Neural cell (in vitro differentiated cells): Measurements from ENCODE around the gene AVL9. TPM values are rescaled to one million over a fixed set of nuclear protein-coding genes. Genes with fewer than 3 reads are reported as not detected.
A peak's percentile ranks its signal among the peaks of the same experiment; 100 is the strongest.

Experiments used
- H2AFZ ChIP-seq: fragments of 200-600, 300-800 bp; sonication (generic), shearing (Covaris generic); 2 replicates; pipeline ENCODE4 v1.6.0; 2014; ENCODE audit warnings: low read depth, mild to moderate bottlenecking, antibody characterized with exemption, low read length, moderate library complexity
- H3F3A ChIP-seq: fragments of 200-600 bp; shearing (Covaris generic); 2 replicates; pipeline ENCODE4 v1.6.1; 2016; ENCODE audit warnings: mild to moderate bottlenecking, moderate library complexity, mixed read lengths, antibody characterized with exemption, low read length; ENCODE audit not compliant: insufficient read depth, poor library complexity, severe bottlenecking
- H3K27ac ChIP-seq: fragments of 200-600, 300-800 bp; sonication (generic), shearing (Covaris generic); 2 replicates; pipeline ENCODE4 v1.5.1; 2014; ENCODE audit warnings: mild to moderate bottlenecking, low read length, moderate library complexity
- H3K27me3 ChIP-seq: fragments of 300-800, 200-600 bp; sonication (generic), shearing (Covaris generic); 2 replicates; pipeline ENCODE4 v1.6.0; 2014; ENCODE audit warnings: mild to moderate bottlenecking, low read depth, low read length, moderate library complexity; ENCODE audit not compliant: insufficient read depth
- H3K36me3 ChIP-seq: fragments of 300-800, 200-600 bp; sonication (generic), shearing (Covaris generic); 2 replicates; pipeline ENCODE4 v1.5.1; 2014; ENCODE audit warnings: mild to moderate bottlenecking, antibody characterized with exemption, low read length, moderate library complexity; ENCODE audit not compliant: insufficient read depth
- H3K4me2 ChIP-seq: fragments of 300-800, 200-600 bp; sonication (generic), shearing (Covaris generic); 2 replicates; pipeline ENCODE4 v1.6.0; 2014; ENCODE audit warnings: mild to moderate bottlenecking, low read length
- H3K4me3 ChIP-seq: fragments of 300-800, 200-600 bp; sonication (generic), shearing (Covaris generic); 2 replicates; pipeline ENCODE4 v1.5.1; 2014; ENCODE audit warnings: mild to moderate bottlenecking, low read length, moderate library complexity
- H3K79me2 ChIP-seq: fragments of 200-600 bp; shearing (Covaris generic); replicated peaks from 2 replicates; pipeline ENCODE4 v1.6.0; 2014; ENCODE audit warnings: mild to moderate bottlenecking, low read length, moderate library complexity; ENCODE audit not compliant: insufficient read depth
- H3K9ac ChIP-seq: fragments of 300-800, 200-600 bp; sonication (generic), shearing (Covaris generic); 2 replicates; pipeline ENCODE4 v1.6.1; 2016; ENCODE audit warnings: mild to moderate bottlenecking, low read length, mixed read lengths
- H3K9me2 ChIP-seq: fragments of 200-600 bp; shearing (Covaris generic); 2 replicates; pipeline ENCODE4 v1.6.1; 2016; ENCODE audit warnings: mild to moderate bottlenecking, low read length, mixed read lengths; ENCODE audit not compliant: insufficient read depth
- H3K9me3 ChIP-seq: fragments of 200-600, 300-800 bp; sonication (generic), shearing (Covaris generic); 2 replicates; pipeline ENCODE4 v1.6.1; 2016; ENCODE audit warnings: mild to moderate bottlenecking, mixed run types, low read length, moderate library complexity, mixed read lengths
- H4K20me1 ChIP-seq: fragments of 200-600 bp; shearing (Covaris generic); 2 replicates; pipeline ENCODE4 v1.6.1; 2016; ENCODE audit warnings: mild to moderate bottlenecking, mixed run types; ENCODE audit not compliant: insufficient read depth
- CTCF ChIP-seq: fragments of 450-650 bp; IDR thresholded peaks from 2 replicates; pipeline ENCODE4 v1.5.1; 2014; ENCODE audit warnings: antibody characterized with exemption, mild to moderate bottlenecking, moderate library complexity; ENCODE audit not compliant: poor library complexity, severe bottlenecking
- EP300 ChIP-seq: fragments of 450-650 bp; conservative IDR thresholded peaks from 2 replicates; pipeline ENCODE4 v1.6.1; 2014; ENCODE audit warnings: antibody characterized with exemption, mild to moderate bottlenecking, moderate library complexity; ENCODE audit not compliant: poor library complexity, severe bottlenecking
- EZH2 ChIP-seq: fragments of 200-600, 300-800 bp; shearing (Covaris generic), sonication (generic); IDR thresholded peaks from 2 replicates; pipeline ENCODE4 v1.6.1; 2014; ENCODE audit warnings: antibody characterized with exemption, low read length, borderline replicate concordance, mild to moderate bottlenecking; ENCODE audit not compliant: insufficient read depth, poor library complexity, severe bottlenecking
- MXI1 ChIP-seq: fragments of 450-650 bp; conservative IDR thresholded peaks from 2 replicates; pipeline ENCODE4 v1.6.1; 2014; ENCODE audit warnings: antibody characterized with exemption, mild to moderate bottlenecking; ENCODE audit not compliant: poor library complexity, severe bottlenecking
- POLR2AphosphoS5 ChIP-seq: IDR thresholded peaks from 2 replicates; pipeline ENCODE4 v1.6.1; 2012
- RAD21 ChIP-seq: fragments of 450-650 bp; conservative IDR thresholded peaks from 2 replicates; pipeline ENCODE4 v1.6.1; 2014; ENCODE audit warnings: antibody characterized with exemption, mild to moderate bottlenecking, moderate library complexity
- SMC3 ChIP-seq: fragments of 450-650 bp; conservative IDR thresholded peaks from 2 replicates; pipeline ENCODE4 v1.6.1; 2014; ENCODE audit warnings: antibody characterized with exemption, mild to moderate bottlenecking, moderate library complexity; ENCODE audit not compliant: poor library complexity
- TAF1 ChIP-seq: IDR thresholded peaks from 2 replicates; pipeline ENCODE4 v1.6.1; 2012; ENCODE audit warnings: low read depth
- polyA plus RNA-seq: library from polyadenylated mRNA; depleted of rRNA; stranded (reverse); fragments of >200 nt; gene quantifications from 2 replicates; pipeline ENCODE4 v1.2.3, GENCODE V29; 2014
- TF ChIP-seq, protein P1 (sequence below): IDR thresholded peaks from 2 replicates; pipeline ENCODE4 v1.6.1; 2012; ENCODE audit warnings: borderline replicate concordance

Gene AVL9
- polyA plus RNA-seq, 1 donor from 2014 or later, result 47.2 TPM

- Histone ChIP-seq H3K27me3 (no peaks in the 10 kb centered on the region), H3K4me3 (peak overlapping the region; percentile 91), H3K9me2 (no peaks in the 10 kb centered on the region), H3K9ac (peak overlapping the region; percentile 81), H3K79me2 (peaks cover 12% of the 10 kb centered on the region), H3F3A (no peaks in the 10 kb centered on the region), H2AFZ (peak overlapping the region; percentile 84), H3K36me3 (no peaks in the 10 kb centered on the region), H4K20me1 (no peaks in the 10 kb centered on the region), H3K27ac (peak overlapping the region; percentile 61), H3K4me2 (peak overlapping the region; percentile 87), H3K9me3 (no peaks in the 10 kb centered on the region)
- TF ChIP-seq EP300, result no peak
- no peak for TF ChIP-seq RAD21
- no peak for TF ChIP-seq SMC3
- TF ChIP-seq TAF1, result no peak
- TF ChIP-seq, protein P1, sequence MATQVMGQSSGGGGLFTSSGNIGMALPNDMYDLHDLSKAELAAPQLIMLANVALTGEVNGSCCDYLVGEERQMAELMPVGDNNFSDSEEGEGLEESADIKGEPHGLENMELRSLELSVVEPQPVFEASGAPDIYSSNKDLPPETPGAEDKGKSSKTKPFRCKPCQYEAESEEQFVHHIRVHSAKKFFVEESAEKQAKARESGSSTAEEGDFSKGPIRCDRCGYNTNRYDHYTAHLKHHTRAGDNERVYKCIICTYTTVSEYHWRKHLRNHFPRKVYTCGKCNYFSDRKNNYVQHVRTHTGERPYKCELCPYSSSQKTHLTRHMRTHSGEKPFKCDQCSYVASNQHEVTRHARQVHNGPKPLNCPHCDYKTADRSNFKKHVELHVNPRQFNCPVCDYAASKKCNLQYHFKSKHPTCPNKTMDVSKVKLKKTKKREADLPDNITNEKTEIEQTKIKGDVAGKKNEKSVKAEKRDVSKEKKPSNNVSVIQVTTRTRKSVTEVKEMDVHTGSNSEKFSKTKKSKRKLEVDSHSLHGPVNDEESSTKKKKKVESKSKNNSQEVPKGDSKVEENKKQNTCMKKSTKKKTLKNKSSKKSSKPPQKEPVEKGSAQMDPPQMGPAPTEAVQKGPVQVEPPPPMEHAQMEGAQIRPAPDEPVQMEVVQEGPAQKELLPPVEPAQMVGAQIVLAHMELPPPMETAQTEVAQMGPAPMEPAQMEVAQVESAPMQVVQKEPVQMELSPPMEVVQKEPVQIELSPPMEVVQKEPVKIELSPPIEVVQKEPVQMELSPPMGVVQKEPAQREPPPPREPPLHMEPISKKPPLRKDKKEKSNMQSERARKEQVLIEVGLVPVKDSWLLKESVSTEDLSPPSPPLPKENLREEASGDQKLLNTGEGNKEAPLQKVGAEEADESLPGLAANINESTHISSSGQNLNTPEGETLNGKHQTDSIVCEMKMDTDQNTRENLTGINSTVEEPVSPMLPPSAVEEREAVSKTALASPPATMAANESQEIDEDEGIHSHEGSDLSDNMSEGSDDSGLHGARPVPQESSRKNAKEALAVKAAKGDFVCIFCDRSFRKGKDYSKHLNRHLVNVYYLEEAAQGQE, result no peak
- TF ChIP-seq MXI1, result no peak
- no peak for TF ChIP-seq EZH2
- TF ChIP-seq POLR2AphosphoS5, result no peak
- no peak for TF ChIP-seq CTCF
Observed at GRCh38 chr7:32489788-32490126, 5.5 kb upstream of the AVL9 start.

GRCh38 chr7:32490127-32490796 lies 5.0 kb upstream of the AVL9 start, which contains the start of gene LSM5:
Gene LSM5, minus strand, starts transcription at chr7:32490380. Its CDS starts 15 bp downstream, at chr7:32490365.
- Histone ChIP-seq H3K9ac (peak within 1 kb of the TSS; percentile 81), H3K4me2 (peak within 1 kb of the TSS; percentile 87), H4K20me1 (no peaks in the 10 kb centered on the region), H3K79me2 (peaks cover 12% of the 10 kb centered on the region), H3F3A (no peaks in the 10 kb centered on the region), H3K9me2 (no peaks in the 10 kb centered on the region), H3K4me3 (peak within 1 kb of the TSS; percentile 91), H3K27ac (peak within 1 kb of the TSS; percentile 61), H3K9me3 (no peaks in the 10 kb centered on the region), H3K36me3 (no peaks in the 10 kb centered on the region), H2AFZ (peak within 1 kb of the TSS; percentile 84), H3K27me3 (no peaks in the 10 kb centered on the region)
- TF ChIP-seq MXI1 (peak; percentile 95), EP300 (peak; percentile 61), RAD21 (no peak), TAF1 (peak; percentile 80), SMC3 (peak; percentile 15), POLR2AphosphoS5 (peak; percentile 91)
- TF ChIP-seq, protein P1, result no peak
